SIG-M5 treated with dmso at 0.1 percent for 504 hours (cell line): Measurements from ENCODE around the gene ATXN1L.
"Not testable (repeated sequence)": the region's sequence is repeated elsewhere in the genome, so short reads cannot be mapped to it uniquely, and the experiment has no call there.

ENCODE experiments used
- DNase-seq: peaks from one replicate; lab custom pipeline; 2025; ENCODE audit not compliant: unreplicated experiment; lab: John Stamatoyannopoulos, UW

Gene ATXN1L

DNA sequence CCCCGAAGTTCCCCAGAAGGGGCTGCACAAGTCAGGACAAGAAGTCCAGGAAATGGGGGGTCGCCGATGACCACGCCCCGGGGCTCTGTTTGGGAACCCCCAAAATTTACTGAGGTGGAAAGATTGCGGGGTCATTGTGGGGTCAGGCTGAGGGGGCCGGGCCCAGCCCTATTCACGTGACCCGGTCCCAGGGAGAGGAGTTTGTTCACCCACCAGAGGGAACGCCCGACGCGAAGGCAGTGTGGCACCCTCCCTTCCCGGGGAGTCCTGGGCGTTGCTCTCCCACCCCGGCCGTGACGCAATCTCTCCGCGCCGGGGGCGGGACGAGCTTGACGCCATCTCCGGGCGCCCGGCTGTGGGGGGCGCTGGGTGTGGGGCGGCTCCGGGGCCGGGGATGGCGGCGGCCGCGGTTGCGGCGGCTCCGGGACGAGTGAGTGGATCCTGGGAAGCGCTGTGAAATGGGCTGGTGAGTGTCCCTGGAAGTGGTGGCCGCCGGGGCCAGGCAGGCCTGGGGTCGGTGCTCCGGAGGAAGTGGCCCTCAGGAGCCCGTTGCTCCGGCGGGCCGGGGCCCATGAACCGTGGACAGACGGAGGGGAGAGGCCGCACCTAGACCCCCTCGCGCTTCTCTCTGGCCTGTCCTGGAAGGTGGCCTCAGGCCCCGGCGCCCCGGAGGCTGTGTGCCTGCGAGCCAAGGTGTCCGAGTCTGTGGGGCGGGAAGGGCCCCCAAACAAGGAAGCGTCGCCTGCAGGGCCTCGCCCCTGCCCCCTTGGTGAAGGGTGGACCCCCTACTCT is at the start of gene ATXN1L:
TSS of gene ATXN1L (plus strand) at position 338 of the 792 bp plus-strand sequence. CDS start 3,765 bp downstream, outside the sequence.
- DNase-seq, result peak; percentile 88

DNA sequence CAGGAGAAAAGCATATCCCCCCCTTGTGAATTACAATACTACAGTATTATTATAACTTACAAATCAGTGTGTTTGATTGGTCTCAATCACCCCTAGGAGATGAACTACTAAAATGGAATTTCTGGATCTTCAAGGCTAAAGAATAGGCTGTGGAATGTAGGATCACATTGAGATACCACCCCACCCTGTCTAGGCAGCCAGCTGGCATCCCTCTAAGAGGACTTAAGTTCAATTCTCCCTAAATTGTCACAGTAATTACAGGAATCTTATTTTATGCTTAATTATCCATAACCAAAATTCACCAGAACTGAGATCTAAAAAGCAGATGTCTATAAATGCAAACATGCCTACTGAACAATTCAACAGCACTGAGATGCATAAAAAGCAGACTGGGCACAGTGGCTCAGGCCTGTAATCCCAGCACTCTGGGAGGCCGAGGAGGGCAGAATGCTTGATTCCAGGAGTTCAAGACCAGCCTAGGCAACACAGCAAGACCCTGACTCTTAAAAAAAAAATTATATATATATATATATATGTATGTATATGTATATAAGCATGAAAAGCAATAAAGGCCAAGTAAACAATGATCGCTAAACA is 49.2 kb upstream of the ATXN1L start:
- no peak for DNase-seq

GRCh38 chr16:71803305-71803690 is 42.5 kb upstream of the ATXN1L start:
- DNase-seq, result no peak

GRCh38 chr16:71807905-71808592 is 37.7 kb upstream of the ATXN1L start:
- DNase-seq, result no peak

GRCh38 chr16:71808593-71809459 is 37.0 kb upstream of the ATXN1L start, which contains the start of gene AP1G1:
TSS of gene AP1G1 (minus strand) at chr16:71808834. CDS start at chr16:71789479, 19,355 bp downstream.
- DNase-seq, result peak; percentile 97

DNA sequence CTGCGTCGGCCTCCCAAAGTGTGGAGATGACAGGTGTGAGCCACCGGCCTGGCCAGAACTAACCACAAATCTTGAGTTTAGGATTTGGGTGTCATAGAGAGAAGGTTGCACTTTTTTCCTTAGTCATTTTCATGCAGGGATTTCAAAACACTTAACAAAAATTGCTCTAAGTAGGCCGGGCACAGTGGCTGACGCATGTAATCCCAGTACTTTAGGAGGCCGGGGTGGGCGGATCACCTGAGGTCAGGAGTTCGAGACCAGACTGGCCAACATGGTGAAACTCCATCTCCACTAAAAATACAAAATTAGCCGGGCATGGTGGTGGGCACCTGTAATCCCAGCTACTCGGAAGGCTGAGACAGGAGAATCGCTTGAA is 35.6 kb upstream of the ATXN1L start:
- DNase-seq, result peak; percentile 11

GRCh38 chr16:71811261-71811803 is 34.4 kb upstream of the ATXN1L start:
- no peak for DNase-seq

GRCh38 chr16:71817155-71817500 is 28.6 kb upstream of the ATXN1L start:
- not testable (repeated sequence) for DNase-seq

DNA sequence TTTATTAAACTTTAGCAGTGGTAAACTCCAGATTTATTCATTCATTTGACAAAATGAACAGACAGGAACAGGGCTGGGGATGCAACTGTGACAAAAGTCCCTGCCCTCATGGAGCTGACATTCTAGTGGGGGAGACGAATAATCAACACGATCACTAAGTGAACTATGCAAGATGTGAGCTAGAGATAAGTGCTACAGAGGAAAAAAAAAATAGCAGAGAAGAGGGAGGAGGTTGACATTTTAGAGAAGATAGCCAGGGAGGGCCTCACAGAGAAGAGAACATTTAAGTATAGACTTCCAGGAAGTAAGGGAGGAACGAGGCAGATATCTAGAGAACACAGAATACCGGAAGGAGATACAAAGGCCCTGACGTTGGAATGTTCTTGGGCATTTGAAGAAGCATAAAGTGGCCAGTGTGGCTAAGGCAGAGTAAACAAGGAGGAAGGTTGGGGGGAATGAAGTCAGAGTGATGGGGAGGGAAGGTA is 19.2 kb upstream of the ATXN1L start:
- no peak for DNase-seq

- peak; percentile 6 for DNase-seq
Measured at GRCh38 chr16:71830359-71830758, 15.4 kb upstream of the ATXN1L start.

GRCh38 chr16:71831698-71832097 is 14.1 kb upstream of the ATXN1L start:
- DNase-seq, result not testable (repeated sequence)

DNA sequence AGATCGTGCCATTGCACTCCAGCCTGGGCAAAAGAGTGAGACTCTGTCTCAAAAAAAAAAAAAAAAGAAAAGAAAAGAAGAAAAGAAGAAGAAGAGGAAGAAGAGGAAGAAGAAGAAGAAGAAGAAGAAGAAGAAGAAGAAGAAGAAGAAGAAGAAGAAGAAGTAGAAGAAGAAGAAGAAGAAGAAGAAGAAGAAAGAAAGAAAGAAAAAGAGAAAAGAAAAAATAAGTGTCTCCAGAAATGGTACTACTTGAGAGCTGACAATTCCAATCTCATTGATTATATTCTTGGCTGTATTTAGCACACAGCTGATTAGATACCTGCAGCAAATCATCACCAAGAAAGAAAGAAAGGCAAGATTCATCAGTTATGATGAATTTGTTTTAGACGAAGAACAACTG is 13.7 kb upstream of the ATXN1L start:
- DNase-seq, result not testable (repeated sequence)

GRCh38 chr16:71834291-71834690 is 11.5 kb upstream of the ATXN1L start:
- no peak for DNase-seq

DNA sequence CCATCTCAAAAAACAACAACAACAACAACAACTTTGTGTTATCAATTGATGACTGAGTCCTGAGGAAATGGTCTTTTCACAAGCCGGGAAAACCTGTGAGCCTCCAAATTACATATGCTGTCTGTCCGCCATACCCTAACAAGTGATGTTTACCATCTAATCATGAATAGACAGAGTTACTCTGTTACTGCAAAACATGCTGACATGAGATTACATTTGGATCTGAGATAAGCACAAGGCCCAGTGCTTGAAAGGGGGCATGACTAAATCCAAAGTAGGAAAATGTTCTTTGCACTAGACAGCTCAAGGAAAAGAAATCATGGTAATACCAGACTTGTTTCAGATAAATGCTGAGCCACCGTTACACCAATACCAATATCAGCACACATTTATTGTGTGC is 8.6 kb upstream of the ATXN1L start:
- no peak for DNase-seq

- no peak for DNase-seq
Measured at GRCh38 chr16:71840052-71840451, 5.7 kb upstream of the ATXN1L start.

- no peak for DNase-seq
Measured at GRCh38 chr16:71843572-71843971, 2.2 kb upstream of the ATXN1L start.

DNA sequence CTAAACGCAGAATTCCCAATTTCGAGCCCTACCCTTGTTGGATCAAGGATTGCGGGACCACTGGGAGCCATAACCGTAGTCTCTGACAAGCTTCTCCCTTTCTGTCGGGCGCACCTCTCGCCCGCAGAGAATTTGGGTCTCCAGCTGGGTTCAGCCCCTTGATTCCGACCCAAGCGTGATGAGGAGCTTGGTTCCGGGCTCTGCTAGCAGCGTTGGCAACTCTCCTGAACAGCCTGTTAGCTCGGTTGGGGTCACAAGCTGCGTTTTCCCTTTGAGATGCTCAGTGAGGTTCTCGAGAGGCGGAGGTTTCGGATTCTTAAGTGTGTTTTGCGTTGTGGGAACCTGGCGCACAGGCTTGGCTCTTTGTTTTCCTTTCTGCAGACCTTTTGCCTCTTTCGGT is 655 bp downstream of the ATXN1L start:
- peak; percentile 3 for DNase-seq

DNA sequence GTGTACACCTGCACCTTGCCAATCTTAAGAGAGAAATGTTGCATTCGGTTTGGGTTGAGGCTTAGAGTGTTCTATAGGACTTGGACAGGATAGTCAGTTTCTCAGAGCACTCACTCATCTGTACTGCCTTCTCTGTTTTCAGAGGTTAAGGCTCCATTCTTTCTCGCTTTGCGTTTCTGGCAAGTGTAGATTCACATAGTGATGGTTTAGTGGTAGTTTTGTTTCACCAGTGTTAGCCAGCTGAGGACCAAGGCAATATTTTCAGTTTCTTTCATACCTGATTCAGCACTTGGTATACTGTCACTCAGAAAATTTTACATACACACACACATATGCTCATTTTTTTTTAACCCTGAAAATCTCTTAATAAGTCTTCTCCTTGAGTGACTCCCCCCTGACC is 1.3 kb downstream of the ATXN1L start:
- no peak for DNase-seq

- DNase-seq, result no peak
Measured at GRCh38 chr16:71848622-71849021, 2.8 kb downstream of the ATXN1L start.

- DNase-seq, result no peak
Measured at GRCh38 chr16:71851746-71852145, 6.0 kb downstream of the ATXN1L start.

- DNase-seq, result no peak
Measured at GRCh38 chr16:71852158-71852557, 6.4 kb downstream of the ATXN1L start.
